Amygdala (tissue), 56 donors: ENCODE data around the gene ZMYND8.
A peak's percentile ranks its signal among the peaks of the same experiment; 100 is the strongest.
"Not testable (repeated sequence)": the region's sequence is repeated elsewhere in the genome, so short reads cannot be mapped to it uniquely, and the experiment has no call there.

Source experiments
- DNase-seq, 56 donors: peaks; one replicate each; lab custom pipeline; 2025; lab: John Stamatoyannopoulos, UW

Gene ZMYND8

DNA sequence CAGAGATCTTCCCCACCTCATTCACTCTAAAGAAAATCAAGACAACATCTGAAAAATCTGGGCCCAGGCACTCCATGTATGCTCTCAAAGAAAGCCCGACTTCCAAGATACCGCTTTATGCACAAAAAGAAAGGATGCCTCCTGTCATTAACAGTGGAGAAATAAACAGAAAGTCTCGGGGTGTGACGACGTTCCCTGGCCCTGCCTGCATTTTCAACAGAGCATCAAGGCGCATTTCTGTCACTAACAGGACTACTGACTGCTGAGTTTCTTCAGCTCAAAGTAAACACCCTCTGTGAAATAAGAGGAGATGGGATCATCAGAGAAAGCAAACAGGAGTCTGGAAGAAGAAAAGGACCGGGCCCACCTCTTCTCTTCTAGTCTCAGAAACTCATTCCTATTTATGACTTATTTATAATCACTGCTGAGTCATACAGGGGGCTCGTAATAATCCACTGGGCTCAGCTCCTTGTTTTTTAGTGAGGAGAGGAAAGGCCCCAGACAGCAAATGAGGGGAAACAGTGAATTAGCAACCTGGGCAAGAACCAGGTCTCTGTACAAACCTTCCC is 99.7 kb downstream of the ZMYND8 start:
- DNase-seq: no peak

DNA sequence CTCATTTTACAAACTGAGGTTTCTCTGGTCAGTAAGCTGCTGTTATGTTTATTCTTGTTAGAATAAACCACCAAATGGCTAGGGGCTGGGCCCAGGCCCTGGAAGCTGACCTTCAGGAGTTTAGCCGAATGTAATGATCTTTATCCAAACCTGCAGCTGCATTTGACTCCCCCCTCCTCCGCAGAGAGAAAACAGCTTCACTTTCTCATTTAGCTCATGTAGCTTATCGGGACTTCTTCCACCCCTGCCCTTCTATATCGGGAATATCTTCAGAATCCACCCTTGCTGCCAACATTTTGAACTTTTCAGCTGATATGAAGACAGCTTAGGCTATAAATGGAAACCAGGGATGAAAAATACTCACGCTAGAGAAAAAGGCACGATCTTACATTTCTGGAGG is 102.6 kb downstream of the ZMYND8 start:
- DNase-seq: no peak

DNA sequence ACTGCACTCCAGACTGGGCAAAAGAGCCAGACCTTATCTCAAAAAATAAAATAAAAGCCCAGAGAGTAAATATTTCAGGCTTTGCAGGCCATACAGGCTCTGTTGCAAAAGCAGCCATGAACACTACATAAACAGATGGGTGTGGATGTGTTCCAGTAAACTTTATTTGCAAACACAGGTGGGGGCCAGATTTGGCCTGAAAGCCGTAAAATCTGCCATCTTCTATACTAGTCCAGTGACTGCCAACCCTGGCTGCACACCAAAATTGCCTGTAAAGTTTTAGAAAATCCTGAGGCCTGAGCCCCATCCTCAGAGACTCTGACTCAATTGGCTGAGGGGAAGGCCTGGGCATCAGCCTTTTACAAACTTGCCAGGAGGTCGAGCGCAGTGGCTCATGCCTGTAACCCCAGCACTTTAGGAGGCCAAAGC is 103.6 kb downstream of the ZMYND8 start:
- no peak for DNase-seq

DNA sequence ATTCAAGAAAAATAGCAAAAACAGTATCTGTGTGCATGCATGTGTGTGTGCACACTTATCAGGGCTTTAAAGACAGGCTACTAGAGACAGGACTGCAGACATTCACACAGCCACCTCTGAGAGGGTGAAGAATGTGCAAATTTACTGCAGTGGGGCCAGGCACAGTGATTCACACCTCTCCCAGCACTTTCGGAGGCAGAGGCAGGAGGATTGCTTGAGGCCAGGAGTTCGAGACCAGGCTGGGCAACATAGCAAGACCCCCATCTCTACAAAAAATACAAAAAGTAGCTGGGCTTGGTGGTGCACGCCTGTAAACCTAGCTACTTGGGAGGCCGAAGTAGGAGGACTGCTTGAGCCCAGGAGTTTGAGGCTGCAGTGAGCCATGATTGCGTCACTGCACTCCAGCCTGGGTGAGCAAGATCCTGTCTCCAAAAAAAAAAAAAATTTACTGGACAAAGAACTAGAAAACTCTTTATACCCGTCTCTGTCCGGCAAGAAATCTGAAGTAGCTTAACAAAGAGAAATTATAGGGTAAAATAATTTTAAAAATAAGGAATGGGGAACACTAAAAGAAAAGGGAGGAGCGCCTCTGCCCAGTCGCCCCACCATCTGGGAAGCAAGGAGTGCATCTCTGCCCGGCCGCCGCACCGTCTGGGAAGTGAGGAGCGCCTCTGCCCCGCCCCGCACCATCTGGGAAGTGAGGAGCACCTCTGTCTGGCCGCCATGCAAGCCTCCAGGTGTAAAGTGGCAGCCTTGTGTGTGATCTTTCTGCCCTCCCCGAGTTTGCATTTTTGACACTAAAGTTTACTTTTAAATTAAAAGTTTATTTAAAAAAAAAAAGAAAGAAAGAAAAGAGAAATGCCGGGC is 105.1 kb downstream of the ZMYND8 start:
- no peak for DNase-seq

DNA sequence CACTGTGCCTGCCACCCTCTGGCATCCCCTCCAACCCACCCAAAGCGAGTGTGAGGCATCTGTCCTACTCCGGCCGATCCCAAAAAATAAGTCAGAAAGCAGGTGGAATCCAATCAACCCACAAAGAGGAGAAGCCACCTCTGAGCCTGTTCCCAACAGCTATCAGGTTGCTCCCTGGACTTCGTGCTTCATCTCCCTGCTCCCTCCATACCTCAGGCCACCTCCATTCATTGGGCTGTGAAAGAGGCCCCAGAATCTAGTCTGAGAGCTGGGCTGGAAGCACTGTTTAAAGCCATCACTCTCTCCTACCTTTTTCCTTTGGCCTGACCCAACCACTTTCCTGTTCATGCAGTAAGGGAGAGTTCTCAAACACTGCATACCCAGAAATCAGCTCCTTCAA is 106.1 kb downstream of the ZMYND8 start:
- no peak for DNase-seq

DNA sequence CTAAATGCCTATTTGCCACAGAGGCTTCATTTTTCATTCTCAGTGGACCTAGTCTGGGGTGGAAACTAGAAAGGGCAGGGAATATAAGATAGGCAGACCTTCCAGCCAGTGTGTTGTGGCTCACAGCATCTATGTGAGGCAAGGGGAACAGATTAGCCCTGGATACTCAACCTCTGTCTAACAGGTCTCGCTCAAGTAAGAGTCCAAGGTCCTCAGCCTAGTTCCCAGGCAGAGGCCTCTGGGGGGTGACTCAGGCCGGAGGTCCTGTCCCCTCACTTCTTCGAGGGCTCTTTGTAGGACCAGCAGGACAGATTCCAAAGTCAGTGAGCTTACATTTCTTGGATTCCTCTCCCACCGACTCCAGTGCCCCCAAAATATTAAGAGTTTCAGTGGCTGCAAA is 106.6 kb downstream of the ZMYND8 start:
- DNase-seq: no peak

DNA sequence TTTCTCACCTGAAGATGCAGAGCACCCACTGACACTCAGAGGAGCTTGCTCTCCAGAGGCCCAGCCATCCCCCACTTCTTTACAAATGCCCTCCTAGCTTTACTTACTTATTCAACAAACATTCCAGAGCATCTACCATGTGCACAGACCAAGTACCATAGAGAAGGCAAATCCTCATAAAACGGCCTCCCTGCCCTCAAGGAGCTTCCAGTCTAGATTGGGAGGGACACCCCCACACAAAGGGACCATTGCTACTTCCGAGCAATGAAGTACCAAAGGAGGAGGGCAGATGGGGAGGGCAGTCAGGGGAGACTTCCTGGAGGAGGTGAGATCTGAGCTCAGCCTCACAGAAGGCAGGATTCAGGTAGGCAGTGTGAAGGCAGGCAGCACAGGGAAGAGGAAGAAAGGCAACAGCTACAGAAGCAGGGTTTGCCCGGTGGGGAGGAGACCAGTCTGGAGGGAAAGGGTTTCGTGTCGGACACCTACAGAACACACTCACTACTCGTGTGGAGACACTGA is 108.0 kb downstream of the ZMYND8 start:
- no peak for DNase-seq

DNA sequence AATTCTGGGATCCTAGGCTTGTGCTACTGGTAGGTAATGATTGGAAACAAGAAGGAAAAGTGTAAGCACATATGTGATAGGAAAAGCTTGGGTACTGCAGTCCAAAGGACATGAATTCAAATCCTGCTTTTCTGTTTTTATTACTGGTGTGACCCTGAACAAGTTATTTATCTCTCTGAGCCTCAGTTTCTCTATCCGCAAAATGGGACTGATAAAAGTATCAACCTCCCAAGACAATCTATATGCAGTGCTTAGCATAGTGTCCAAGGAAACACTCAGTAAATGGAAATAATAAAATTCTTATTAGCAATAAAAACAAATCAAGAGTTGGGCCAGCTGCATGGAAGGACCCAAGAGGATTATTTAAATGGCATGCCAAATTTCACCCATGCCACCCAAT is 108.5 kb downstream of the ZMYND8 start:
- no peak for DNase-seq

DNA sequence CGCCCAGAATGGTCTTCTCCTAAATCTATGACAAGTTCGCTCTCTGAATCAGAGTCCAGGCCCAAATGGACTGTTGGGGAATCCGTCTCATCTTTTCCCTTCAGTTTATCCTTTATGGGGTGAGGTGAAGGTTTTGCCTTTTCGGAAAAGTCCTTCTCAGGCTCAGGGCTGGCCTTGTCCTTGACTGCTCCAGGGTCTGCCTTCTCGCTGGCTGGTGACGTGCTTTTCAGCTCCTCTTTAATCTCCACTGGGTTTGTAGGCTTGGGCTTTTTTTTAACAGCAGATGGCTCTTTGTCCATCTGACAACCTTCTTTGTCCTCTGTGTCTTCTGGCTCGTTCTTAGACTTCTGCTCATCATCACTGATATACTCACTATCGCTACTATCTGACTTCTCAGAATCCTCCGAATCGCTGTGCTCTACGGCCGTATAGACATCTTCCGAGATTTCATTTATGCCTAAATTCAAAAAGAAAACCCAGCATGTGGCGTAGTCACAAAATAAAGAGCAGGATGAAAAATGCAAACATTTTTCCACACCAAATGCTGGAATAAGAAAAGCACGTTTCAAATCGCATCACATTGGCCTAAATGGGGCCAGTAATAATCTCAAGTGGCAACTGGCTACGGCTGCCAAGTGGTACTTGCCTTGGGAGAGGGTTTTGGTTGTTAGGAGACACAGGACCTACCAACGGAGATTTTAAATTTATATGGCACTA is 110.3 kb downstream of the ZMYND8 start:
- no peak for DNase-seq

DNA sequence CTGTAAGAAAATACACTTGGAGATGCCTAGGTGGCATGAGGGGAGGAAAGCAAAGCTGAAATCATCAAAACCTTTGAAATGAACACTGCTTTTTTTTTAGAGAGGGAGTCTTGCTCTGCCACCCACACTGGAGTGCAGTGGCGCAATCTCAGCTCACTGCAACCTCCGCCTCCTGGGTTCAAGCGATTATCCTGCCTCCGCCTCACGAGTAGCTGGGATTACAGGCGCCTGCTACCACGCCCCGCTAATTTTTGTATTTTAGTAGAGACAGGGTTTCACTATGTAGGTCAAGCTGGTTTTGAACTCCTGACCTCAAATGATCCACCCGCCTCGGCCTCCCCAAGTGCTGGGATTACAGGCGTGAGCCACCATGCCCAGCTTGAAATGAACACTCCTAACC is 111.3 kb downstream of the ZMYND8 start:
- not testable (repeated sequence) for DNase-seq

DNA sequence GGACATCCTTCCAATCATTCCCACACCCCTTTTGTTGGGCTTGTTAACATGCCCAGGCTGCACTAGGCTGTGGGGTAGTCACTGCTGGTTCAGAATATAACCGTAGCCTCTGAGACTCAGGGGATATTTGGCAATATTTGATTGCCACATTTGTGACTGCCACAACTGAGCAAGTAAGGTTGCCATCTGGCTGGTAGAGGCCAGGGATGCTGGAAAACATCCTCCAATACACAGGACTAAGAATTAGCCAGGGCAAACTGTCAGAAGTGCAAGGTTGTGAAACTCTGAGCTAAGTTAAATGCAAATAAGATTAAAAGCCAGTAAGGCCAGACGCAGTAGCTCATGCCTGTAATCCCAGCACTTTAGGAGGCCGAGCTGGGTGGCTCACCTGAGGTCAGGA is 112.0 kb downstream of the ZMYND8 start:
- DNase-seq: no peak

DNA sequence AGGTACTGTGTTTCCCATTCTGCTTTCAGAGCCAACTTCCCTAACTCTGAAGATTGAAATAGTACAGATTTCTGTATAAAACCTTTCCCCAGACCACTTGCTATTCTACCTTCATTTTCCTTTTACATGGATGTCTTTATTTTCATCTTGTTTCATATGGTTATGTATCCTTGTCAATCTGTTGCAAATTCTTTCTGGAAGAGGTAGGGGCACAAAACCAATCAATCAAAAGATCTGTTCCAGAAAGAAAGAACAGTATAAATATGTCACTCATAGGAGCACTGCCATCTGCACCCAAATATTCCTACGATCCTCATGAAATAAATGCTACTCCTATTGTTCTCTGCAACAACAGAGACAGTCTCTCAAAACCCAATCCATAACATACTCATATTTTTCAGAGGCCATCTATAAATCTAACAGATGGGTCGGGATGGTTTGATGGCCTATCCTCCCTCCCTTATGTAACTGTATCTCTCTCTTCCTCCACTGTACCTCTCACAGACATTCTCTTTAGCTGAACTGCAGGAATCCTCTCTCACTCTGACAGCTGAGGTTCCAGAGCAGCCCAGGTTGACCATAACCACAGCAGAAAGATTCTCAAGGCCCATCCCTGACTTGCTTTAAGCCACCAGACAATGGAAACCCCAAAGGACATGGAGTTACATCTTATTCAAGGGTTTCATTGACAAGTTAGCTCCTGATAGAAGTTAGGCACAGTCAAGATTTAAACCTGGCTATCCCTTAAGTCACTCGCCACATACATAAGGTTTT is 112.8 kb downstream of the ZMYND8 start:
- DNase-seq: no peak

DNA sequence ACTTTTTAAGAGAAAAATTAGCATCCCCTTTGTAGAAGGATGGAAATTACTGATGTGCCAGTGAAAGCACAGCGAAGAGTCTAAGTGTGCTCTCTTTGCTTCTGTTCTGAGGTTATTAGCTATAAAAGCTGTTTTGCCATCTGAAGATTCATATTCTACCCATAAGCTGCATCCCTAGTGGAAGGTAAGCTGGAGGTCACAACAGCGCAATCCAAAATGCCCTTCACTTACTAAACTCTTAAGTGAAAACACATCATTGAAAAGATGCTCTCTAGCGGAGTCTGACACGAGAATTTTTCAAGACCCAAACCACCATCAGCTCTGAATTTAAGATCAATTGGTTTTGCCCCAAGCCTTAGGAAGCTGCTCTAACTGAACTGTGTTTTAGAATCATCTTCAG is 113.5 kb downstream of the ZMYND8 start:
- DNase-seq: no peak

DNA sequence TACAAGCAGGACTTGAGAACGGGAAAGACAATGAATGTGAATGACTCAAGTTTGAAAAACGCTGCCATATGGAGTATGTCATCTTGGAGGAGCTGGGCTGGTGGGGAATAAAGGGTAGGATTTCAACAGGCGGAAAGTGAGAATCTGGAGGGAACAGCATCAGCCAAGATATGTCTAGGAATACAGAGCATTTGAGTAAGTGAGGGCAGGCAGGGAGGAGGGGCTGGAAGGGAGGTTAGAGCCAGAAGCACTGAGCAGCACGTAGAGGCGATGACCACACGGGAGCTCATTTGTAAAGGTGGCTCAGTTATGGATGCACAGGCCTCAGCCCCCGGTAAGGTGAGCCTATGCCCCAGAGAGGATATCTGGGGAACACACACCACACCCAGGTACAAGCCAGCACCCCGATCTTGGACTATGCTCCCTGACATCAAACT is 115.1 kb downstream of the ZMYND8 start:
- DNase-seq: peak in 1 of 56 donors; percentile 6

DNA sequence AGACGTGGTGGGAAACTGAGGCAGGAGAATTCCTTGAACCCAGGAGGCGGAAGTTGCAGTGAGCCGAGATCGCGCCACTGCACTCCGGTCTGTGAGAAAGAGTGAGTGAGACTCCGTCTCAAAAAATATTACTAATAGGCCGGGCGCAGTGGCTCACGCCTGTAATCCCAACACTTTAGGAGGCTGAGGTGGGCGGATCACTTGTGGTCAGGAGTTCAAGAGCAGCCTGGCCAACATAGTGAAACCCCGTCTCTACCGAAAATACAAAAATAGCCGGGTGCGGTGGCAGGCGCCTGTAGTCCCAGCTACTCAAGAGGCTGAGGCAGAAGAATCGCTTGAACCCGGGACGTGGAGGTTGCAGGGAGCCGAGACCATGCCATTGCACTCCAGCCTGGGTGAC is 116.4 kb downstream of the ZMYND8 start:
- DNase-seq: not testable (repeated sequence)

DNA sequence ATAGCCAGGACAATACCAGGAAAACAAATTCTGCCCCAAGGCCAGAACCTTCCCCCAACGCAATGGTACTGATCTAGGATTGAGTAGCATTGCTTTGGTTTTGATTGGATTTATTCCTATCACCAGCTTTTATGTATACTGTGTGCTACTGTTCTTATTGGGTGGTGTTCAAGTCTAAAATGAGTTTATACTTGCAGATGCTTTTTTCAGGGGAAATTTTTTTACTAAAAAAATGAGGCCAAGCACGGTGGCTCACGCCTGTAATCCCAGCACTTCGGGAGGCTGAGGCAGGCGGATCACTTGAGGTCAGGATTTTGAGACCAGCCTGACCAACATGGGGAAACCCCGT is 116.8 kb downstream of the ZMYND8 start:
- no peak for DNase-seq

DNA sequence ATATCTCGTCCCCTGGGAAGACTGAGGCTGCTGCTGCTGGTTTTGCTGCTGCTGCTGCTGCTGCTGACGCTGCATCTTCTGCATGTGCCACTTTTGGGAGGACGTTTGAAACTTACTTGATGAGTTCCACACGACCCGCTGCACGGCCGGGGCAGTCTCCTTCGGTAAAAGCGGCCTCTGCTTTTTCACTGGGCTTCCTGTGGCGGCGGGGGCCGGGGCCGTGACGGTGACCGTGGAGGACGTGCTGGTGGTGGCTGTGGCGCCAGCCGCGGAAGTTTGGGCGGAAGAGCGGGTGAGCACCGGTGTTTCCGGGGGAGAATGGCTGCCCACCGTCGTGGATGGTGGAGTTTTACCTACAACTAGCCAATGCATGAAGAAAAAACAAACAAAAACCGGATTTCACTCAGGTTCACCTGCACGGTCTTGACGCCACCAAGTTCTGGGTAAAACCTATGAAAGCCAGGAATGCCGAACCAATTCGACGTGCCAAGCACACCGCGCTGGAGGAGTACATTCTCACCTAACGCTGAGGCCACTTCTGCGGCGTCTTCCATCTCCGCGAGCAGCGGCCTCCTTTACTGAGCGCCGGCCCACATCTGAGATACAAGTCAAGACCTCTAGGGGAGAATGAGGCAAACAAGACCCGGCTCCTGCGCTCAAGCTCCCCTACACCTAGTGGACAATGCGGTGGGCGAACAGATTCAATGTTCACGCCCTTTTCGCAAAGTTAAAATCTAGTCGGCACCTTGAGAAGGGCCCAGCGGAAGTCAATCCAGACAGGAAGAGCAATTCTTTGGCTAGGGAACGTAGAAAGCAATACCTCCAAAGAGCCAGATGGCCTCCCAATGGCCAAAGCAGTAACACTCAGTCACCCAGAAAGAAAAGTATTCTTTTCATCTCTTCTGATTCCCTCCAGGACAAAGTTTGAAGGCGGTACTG is 117.5 kb downstream of the ZMYND8 start:
- DNase-seq: no peak

DNA sequence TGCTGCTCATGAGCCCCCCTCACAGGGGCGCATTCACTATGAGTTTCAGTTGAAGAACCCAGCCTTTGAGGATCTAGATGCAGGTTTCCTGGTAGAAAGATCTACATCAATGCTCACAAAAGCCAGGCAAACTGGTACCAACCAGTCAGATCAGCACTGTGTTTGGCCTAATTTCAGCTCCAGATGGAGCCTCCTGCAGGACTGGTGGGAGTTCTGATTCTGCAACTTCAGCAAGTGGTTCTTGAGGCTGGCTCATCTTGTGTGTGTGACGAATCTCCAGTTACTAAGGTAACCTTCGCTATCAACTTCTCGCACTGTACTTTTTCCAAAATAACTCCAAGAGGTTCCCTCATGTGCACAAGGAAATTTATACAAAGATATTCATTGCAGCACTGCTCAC is 118.8 kb downstream of the ZMYND8 start:
- DNase-seq: peak in 29 of 56 donors; percentile 8 to 79 (median 36)

DNA sequence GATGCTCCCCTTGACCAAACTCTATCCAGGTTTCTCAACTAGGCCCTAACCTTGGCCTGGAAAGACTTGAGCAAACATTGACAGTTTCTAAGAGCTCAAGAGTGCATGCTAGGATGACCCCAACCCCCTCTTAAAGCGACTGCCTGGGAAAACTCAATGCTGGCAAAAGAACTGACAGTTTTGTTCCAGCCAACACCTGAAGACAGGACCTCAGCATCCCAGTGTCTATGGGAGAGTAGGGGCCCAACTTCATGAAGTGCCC is 119.9 kb downstream of the ZMYND8 start:
- DNase-seq: no peak
